Mucosa of descending colon (tissue), 3 donors: ENCODE results near the gene ERC2. TPM values are rescaled to one million over a fixed set of nuclear protein-coding genes. Genes with fewer than 3 reads are reported as not detected.

Experiments
- ATAC-seq: fragments of 200-7000 bp; cut with Tn5 transposase; one replicate; pipeline ENCODE4 v1.9.1; 2020; ENCODE audit warnings: mild to moderate bottlenecking, moderate library complexity
- DNase-seq, 3 donors: peaks; one replicate each; pipeline ENCODE4 v3.0.0-alpha.2; 2020
- H3K36me3 ChIP-seq: fragments of 200-600 bp; one replicate; pipeline ENCODE4 v1.8.0; 2021; ENCODE audit warnings: low read depth, mild to moderate bottlenecking
- H3K4me1 ChIP-seq: fragments of 200-600 bp; one replicate; pipeline ENCODE4 v1.8.0; 2021; ENCODE audit warnings: low read depth, mild to moderate bottlenecking
- H3K4me3 ChIP-seq: fragments of 200-600 bp; one replicate; pipeline ENCODE4 v1.8.0; 2021; ENCODE audit warnings: mild to moderate bottlenecking
- H3K9me3 ChIP-seq: fragments of 200-600 bp; one replicate; pipeline ENCODE4 v1.8.0; 2021; ENCODE audit warnings: mild to moderate bottlenecking
- CTCF ChIP-seq: fragments of 200-600 bp; IDR thresholded peaks from one replicate; pipeline ENCODE4 v1.8.0; 2022; ENCODE audit warnings: antibody characterized with exemption, mild to moderate bottlenecking
- intact Hi-C, 2 donors: fragments of 100-400 bp; cut with DNase I in 1 of 2; cut with micrococcal nuclease in 1 of 2; formaldehyde crosslinking; loops; one replicate each; pipeline versions ENCODE4 v1.11.0 to v1.11.1; 2022; cut with DNase I, micrococcal nuclease
- total RNA-seq, 3 donors: library from RNA; stranded (reverse); fragmentation: NEBNext Ultra II Directional in 2 of 3; extraction: Animal tissue kit (Norgen Biotek cat#: 25700) in 2 of 3; gene quantifications; one replicate each; pipeline versions ENCODE4 v1.2.1 to v1.2.4, GENCODE V29; 2021 to 2023
- donor health status: DM: no; HTN: no; CAD: no; lungs with moderate emphysema.
- donor health status: DM: no; HTN: no; CAD: no.
- donor health status: DM: no; HTN: yes; CAD: no.

ERC2 gene
- total RNA-seq, 3 donors from 2014 or later: 0.06 to 1.8 (median 0.43) TPM

- DNase-seq (no peak), ATAC-seq (no peak)
- TF ChIP-seq CTCF: no peak
- Histone ChIP-seq H3K4me1 (no peaks in the 10 kb centered on the region), H3K36me3 (no peaks in the 10 kb centered on the region), H3K4me3 (no peak overlapping the region), H3K9me3 (no peaks in the 10 kb centered on the region)
- intact Hi-C loops: no loop called here
These were observed 882.4 kb downstream of the ERC2 start for GRCh38 chr3:55585856-55586255.

GRCh38 chr3:55584716-55585368 is 883.4 kb downstream of the ERC2 start:
- Histone ChIP-seq H3K9me3 (no peaks in the 10 kb centered on the region), H3K4me1 (no peaks in the 10 kb centered on the region), H3K36me3 (no peaks in the 10 kb centered on the region), H3K4me3 (no peak overlapping the region)
- DNase-seq (no peak), ATAC-seq (no peak)
- TF ChIP-seq CTCF: no peak
- intact Hi-C loops: no loop called here

GRCh38 chr3:55584030-55584429 is 884.2 kb downstream of the ERC2 start:
- no peak overlapping the region for H3K4me3 ChIP-seq
- H3K36me3 ChIP-seq: no peaks in the 10 kb centered on the region
- H3K4me1 ChIP-seq: no peaks in the 10 kb centered on the region
- ATAC-seq (no peak), DNase-seq (no peak)
- TF ChIP-seq CTCF: no peak
- intact Hi-C loops: no loop called here
- H3K9me3 ChIP-seq: no peaks in the 10 kb centered on the region

- DNase-seq (no peak), ATAC-seq (no peak)
- Histone ChIP-seq H3K4me1 (no peaks in the 10 kb centered on the region), H3K36me3 (no peaks in the 10 kb centered on the region), H3K9me3 (no peaks in the 10 kb centered on the region), H3K4me3 (no peak overlapping the region)
- intact Hi-C loops: no loop called here
- TF ChIP-seq CTCF: no peak
These were observed 884.8 kb downstream of the ERC2 start for GRCh38 chr3:55583475-55583874.

- Histone ChIP-seq H3K4me3 (no peak overlapping the region), H3K4me1 (no peaks in the 10 kb centered on the region), H3K9me3 (no peaks in the 10 kb centered on the region), H3K36me3 (no peaks in the 10 kb centered on the region)
- no peak for DNase-seq
- intact Hi-C loops: no loop called here
- TF ChIP-seq CTCF: no peak
- no peak for ATAC-seq
These were observed 888.8 kb downstream of the ERC2 start for GRCh38 chr3:55579496-55579895.
